ENCODE results near the gene SORBS1.

DNA sequence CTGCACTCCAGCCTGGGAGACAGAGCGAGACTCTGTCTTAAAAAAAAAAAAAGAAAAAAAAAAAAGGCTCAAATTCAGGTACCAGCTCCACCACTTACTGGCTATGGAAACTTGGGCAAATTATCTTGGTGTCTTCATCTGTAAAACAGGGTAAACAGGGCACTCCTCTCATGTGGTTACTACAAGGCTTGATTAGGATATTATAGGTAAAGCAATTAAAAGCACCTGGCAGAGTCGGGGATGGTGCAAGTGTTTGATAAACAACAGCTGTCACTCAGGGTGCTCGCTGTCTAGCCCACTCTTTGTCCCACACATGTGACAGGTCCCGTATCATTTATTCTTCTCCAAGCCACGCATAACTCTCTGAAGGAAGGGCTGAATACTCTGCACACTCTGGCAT lies 96.9 kb downstream of the SORBS1 start:
- no peak for TF ChIP-seq POLR2A (IDR thresholded peaks at IDR 0.05)
- TF ChIP-seq, protein P1, sequence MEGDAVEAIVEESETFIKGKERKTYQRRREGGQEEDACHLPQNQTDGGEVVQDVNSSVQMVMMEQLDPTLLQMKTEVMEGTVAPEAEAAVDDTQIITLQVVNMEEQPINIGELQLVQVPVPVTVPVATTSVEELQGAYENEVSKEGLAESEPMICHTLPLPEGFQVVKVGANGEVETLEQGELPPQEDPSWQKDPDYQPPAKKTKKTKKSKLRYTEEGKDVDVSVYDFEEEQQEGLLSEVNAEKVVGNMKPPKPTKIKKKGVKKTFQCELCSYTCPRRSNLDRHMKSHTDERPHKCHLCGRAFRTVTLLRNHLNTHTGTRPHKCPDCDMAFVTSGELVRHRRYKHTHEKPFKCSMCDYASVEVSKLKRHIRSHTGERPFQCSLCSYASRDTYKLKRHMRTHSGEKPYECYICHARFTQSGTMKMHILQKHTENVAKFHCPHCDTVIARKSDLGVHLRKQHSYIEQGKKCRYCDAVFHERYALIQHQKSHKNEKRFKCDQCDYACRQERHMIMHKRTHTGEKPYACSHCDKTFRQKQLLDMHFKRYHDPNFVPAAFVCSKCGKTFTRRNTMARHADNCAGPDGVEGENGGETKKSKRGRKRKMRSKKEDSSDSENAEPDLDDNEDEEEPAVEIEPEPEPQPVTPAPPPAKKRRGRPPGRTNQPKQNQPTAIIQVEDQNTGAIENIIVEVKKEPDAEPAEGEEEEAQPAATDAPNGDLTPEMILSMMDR (IDR thresholded peaks at IDR 0.05): no peak
